CD8-positive, alpha-beta memory T cell (primary cell): ENCODE results near the gene SLC51B. TPM values are rescaled to one million over a fixed set of nuclear protein-coding genes. Genes with fewer than 3 reads are reported as not detected.
"Not testable (repeated sequence)": the region's sequence is repeated elsewhere in the genome, so short reads cannot be mapped to it uniquely, and the experiment has no call there.

Experiments used
- CTCF ChIA-PET: fragments of 350-600 bp; sonication (Branson Sonifier 250); formaldehyde crosslinking; loops from one replicate; lab custom pipeline; 2021; ENCODE audit warnings: antibody characterized with exemption; lab: Charles Lee
- POLR2A ChIA-PET: fragments of 350-600 bp; sonication (Branson Sonifier 250); formaldehyde crosslinking; loops from one replicate; lab custom pipeline; 2021; ENCODE audit warnings: antibody characterized with exemption; lab: Charles Lee
- DNase-seq, 5 donors: peaks; one replicate each; pipeline versions ENCODE4 v3.0.0 to v3.0.0-alpha.2; 2020 to 2022; ENCODE audit warnings: mixed read lengths in 1 of 5
- H3K27ac ChIP-seq: one replicate; pipeline ENCODE4 v1.7.0; 2013; ENCODE audit warnings: low read depth, mild to moderate bottlenecking, low read length, moderate library complexity
- H3K27me3 ChIP-seq: 2 replicates; pipeline ENCODE4 v1.7.0; 2013; ENCODE audit warnings: low read length, mild to moderate bottlenecking; ENCODE audit not compliant: insufficient read depth, poor library complexity, severe bottlenecking
- H3K36me3 ChIP-seq: 2 replicates; pipeline ENCODE4 v1.7.0; 2013; ENCODE audit warnings: mild to moderate bottlenecking, low read length, moderate library complexity; ENCODE audit not compliant: insufficient read depth
- H3K4me1 ChIP-seq: 2 replicates; pipeline ENCODE4 v1.7.0; 2013; ENCODE audit warnings: mild to moderate bottlenecking, low read length, moderate library complexity; ENCODE audit not compliant: insufficient read depth
- H3K4me3 ChIP-seq: 2 replicates; pipeline ENCODE4 v1.7.0; 2013; ENCODE audit warnings: mild to moderate bottlenecking, low read length
- H3K9me3 ChIP-seq: 2 replicates; pipeline ENCODE4 v1.7.0; 2013; ENCODE audit warnings: mild to moderate bottlenecking, low read length
- H3K27ac Mint-ChIP-seq, 8 donors: one replicate each; pipeline ENCODE4 v1.8.0; 2020 to 2021; ENCODE audit warnings: mixed read lengths in 8 of 8, mild to moderate bottlenecking in 6 of 8, inconsistent platforms in 3 of 8, moderate library complexity in 3 of 8
- H3K27me3 Mint-ChIP-seq, 2 donors: one replicate each; pipeline ENCODE4 v1.8.0; 2020 to 2021; ENCODE audit warnings: mixed read lengths in 2 of 2, mild to moderate bottlenecking in 1 of 2, moderate library complexity in 1 of 2
- H3K36me3 Mint-ChIP-seq, 3 donors: one replicate each; pipeline ENCODE4 v1.8.0; 2020 to 2021; ENCODE audit warnings: mixed read lengths in 3 of 3, inconsistent platforms in 1 of 3, mild to moderate bottlenecking in 1 of 3
- H3K4me1 Mint-ChIP-seq, 3 donors: one replicate each; pipeline ENCODE4 v1.8.0; 2020 to 2021; ENCODE audit warnings: mixed read lengths in 3 of 3, inconsistent platforms in 1 of 3, mild to moderate bottlenecking in 1 of 3
- H3K4me3 Mint-ChIP-seq, 7 donors: one replicate each; pipeline ENCODE4 v1.8.0; 2020 to 2021; ENCODE audit warnings: mixed read lengths in 7 of 7, mild to moderate bottlenecking in 6 of 7, moderate library complexity in 4 of 7, inconsistent platforms in 2 of 7
- H3K9me3 Mint-ChIP-seq, 5 donors: one replicate each; pipeline ENCODE4 v1.8.0; 2020 to 2022; ENCODE audit warnings: mixed read lengths in 5 of 5, mild to moderate bottlenecking in 3 of 5, moderate library complexity in 2 of 5, inconsistent platforms in 1 of 5
- polyA plus RNA-seq: library from polyadenylated mRNA; unstranded; fragments of 300-500 nt; fragmentation: Illumina TruSeq; gene quantifications from one replicate; pipeline ENCODE4 v1.2.3, GENCODE V29; 2021
- total RNA-seq, 2 experiments: library from RNA; stranded (reverse); gene quantifications; one replicate each; pipeline ENCODE4 v1.2.3, GENCODE V29; 2021

SLC51B gene
- total and polyA plus RNA-seq, 3 experiments from 2014 or later, result not detected

GRCh38 chr15:65068403-65068788, 23.2 kb downstream of the SLC51B start:
- Histone ChIP-seq H3K9me3 (no peaks in the 10 kb centered on the region), H3K36me3 (no peaks in the 10 kb centered on the region), H3K27me3 (peaks cover 13% of the 10 kb centered on the region), H3K4me1 (no peaks in the 10 kb centered on the region), H3K4me3 (no peak overlapping the region), H3K27ac (no peak overlapping the region)
- ChIA-PET CTCF (no interaction called here), POLR2A (no interaction called here)
- peaks cover 0 to 12% (median 9%) of the 10 kb centered on the region in 3 donors for H3K4me1 Mint-ChIP-seq
- H3K36me3 Mint-ChIP-seq, result no peaks in the 10 kb centered on the region
- peaks cover 23 to 41% of the 10 kb centered on the region in 2 donors for H3K27me3 Mint-ChIP-seq
- DNase-seq, result no peak
- no peak overlapping the region for H3K27ac Mint-ChIP-seq
- H3K4me3 Mint-ChIP-seq, result peak overlapping the region in 4 of 7 donors; percentile 10 to 57 (median 49)
- H3K9me3 Mint-ChIP-seq, result no peaks in the 10 kb centered on the region

GRCh38 chr15:65069179-65069578, 24.0 kb downstream of the SLC51B start:
- ChIA-PET POLR2A (no interaction called here), CTCF (interaction anchor here (1.2 kb wide), 1 partner anchor 12 kb away, joined by 4 read pairs; no protein-coding TSS in a partner anchor)
- DNase-seq, result no peak
- Mint-ChIP-seq H3K36me3 (no peaks in the 10 kb centered on the region), H3K27ac (no peak overlapping the region), H3K9me3 (no peaks in the 10 kb centered on the region), H3K4me3 (no peak overlapping the region), H3K4me1 (peaks cover 0 to 12% (median 9%) of the 10 kb centered on the region in 3 donors), H3K27me3 (peaks cover 23 to 33% of the 10 kb centered on the region in 2 donors)
- Histone ChIP-seq H3K27ac (no peak overlapping the region), H3K36me3 (no peaks in the 10 kb centered on the region), H3K4me1 (no peaks in the 10 kb centered on the region), H3K27me3 (peaks cover 13% of the 10 kb centered on the region), H3K4me3 (no peak overlapping the region), H3K9me3 (no peaks in the 10 kb centered on the region)

GRCh38 chr15:65069779-65070546, 24.8 kb downstream of the SLC51B start:
- no peak overlapping the region for H3K4me3 Mint-ChIP-seq
- Histone ChIP-seq H3K4me3 (no peak overlapping the region), H3K4me1 (no peaks in the 10 kb centered on the region), H3K27ac (no peak overlapping the region), H3K9me3 (no peaks in the 10 kb centered on the region), H3K27me3 (peaks cover 13% of the 10 kb centered on the region), H3K36me3 (no peaks in the 10 kb centered on the region)
- H3K27me3 Mint-ChIP-seq, result peaks cover 23 to 33% of the 10 kb centered on the region in 2 donors
- peak overlapping the region in 1 of 8 donors; percentile 22 for H3K27ac Mint-ChIP-seq
- CTCF ChIA-PET, result interaction anchor here (1.2 kb wide), 1 partner anchor 12 kb away, joined by 4 read pairs; no protein-coding TSS in a partner anchor
- H3K4me1 Mint-ChIP-seq, result peaks cover 0 to 12% (median 9%) of the 10 kb centered on the region in 3 donors
- DNase-seq, result no peak
- POLR2A ChIA-PET, result no interaction called here
- no peaks in the 10 kb centered on the region for H3K36me3 Mint-ChIP-seq
- no peaks in the 10 kb centered on the region for H3K9me3 Mint-ChIP-seq

- Histone ChIP-seq H3K4me3 (no peak overlapping the region), H3K27me3 (peaks cover 11% of the 10 kb centered on the region), H3K9me3 (no peaks in the 10 kb centered on the region), H3K36me3 (no peaks in the 10 kb centered on the region), H3K27ac (no peak overlapping the region), H3K4me1 (no peaks in the 10 kb centered on the region)
- Mint-ChIP-seq H3K36me3 (peaks cover 0 to 3% (median 0%) of the 10 kb centered on the region in 3 donors), H3K4me1 (peaks cover 4 to 12% (median 9%) of the 10 kb centered on the region in 3 donors), H3K27me3 (peaks cover 16 to 27% of the 10 kb centered on the region in 2 donors), H3K27ac (no peak overlapping the region), H3K4me3 (no peak overlapping the region), H3K9me3 (no peaks in the 10 kb centered on the region)
- no peak for DNase-seq
- ChIA-PET POLR2A (no interaction called here), CTCF (no interaction called here)
Observed at GRCh38 chr15:65071381-65071811, 26.2 kb downstream of the SLC51B start.

- Histone ChIP-seq H3K27ac (no peak overlapping the region), H3K4me3 (no peak overlapping the region), H3K36me3 (no peaks in the 10 kb centered on the region), H3K27me3 (peaks cover 6% of the 10 kb centered on the region), H3K9me3 (no peaks in the 10 kb centered on the region), H3K4me1 (no peaks in the 10 kb centered on the region)
- DNase-seq, result no peak
- no peaks in the 10 kb centered on the region for H3K9me3 Mint-ChIP-seq
- peaks cover 0 to 5% (median 0%) of the 10 kb centered on the region in 3 donors for H3K36me3 Mint-ChIP-seq
- H3K27me3 Mint-ChIP-seq, result peaks cover 17 to 24% of the 10 kb centered on the region in 2 donors
- ChIA-PET CTCF (no interaction called here), POLR2A (no interaction called here)
- H3K27ac Mint-ChIP-seq, result peak overlapping the region in 1 of 8 donors; percentile 14
- H3K4me1 Mint-ChIP-seq, result peaks cover 5 to 12% (median 9%) of the 10 kb centered on the region in 3 donors
- H3K4me3 Mint-ChIP-seq, result no peak overlapping the region
Observed at GRCh38 chr15:65072027-65072426, 26.8 kb downstream of the SLC51B start.

- H3K4me3 Mint-ChIP-seq, result no peak overlapping the region
- Histone ChIP-seq H3K4me3 (no peak overlapping the region), H3K36me3 (no peaks in the 10 kb centered on the region), H3K27me3 (peaks cover under 1% of the 10 kb centered on the region), H3K4me1 (no peaks in the 10 kb centered on the region), H3K9me3 (no peaks in the 10 kb centered on the region), H3K27ac (no peak overlapping the region)
- POLR2A ChIA-PET, result no interaction called here
- CTCF ChIA-PET, result no interaction called here
- H3K9me3 Mint-ChIP-seq, result no peaks in the 10 kb centered on the region
- H3K4me1 Mint-ChIP-seq, result peaks cover 5 to 7% (median 6%) of the 10 kb centered on the region in 3 donors
- H3K36me3 Mint-ChIP-seq, result peaks cover 0 to 5% (median 0%) of the 10 kb centered on the region in 3 donors
- H3K27me3 Mint-ChIP-seq, result peaks cover 13 to 20% of the 10 kb centered on the region in 2 donors
- H3K27ac Mint-ChIP-seq, result no peak overlapping the region
- DNase-seq, result no peak
Observed at GRCh38 chr15:65072617-65073016, 27.4 kb downstream of the SLC51B start.

- H3K4me1 Mint-ChIP-seq, CTCF ChIA-PET, POLR2A ChIA-PET, H3K36me3 Mint-ChIP-seq, H3K27me3 ChIP-seq, H3K9me3 Mint-ChIP-seq, H3K9me3 ChIP-seq, H3K4me3 ChIP-seq, H3K4me3 Mint-ChIP-seq, H3K27ac ChIP-seq, DNase-seq, H3K36me3 ChIP-seq, H3K27ac Mint-ChIP-seq, H3K4me1 ChIP-seq: not testable (repeated sequence)
- peaks cover 19 to 29% of the 10 kb centered on the region in 2 donors for H3K27me3 Mint-ChIP-seq
Observed at GRCh38 chr15:65074946-65075345, 29.8 kb downstream of the SLC51B start.

- POLR2A ChIA-PET, result not testable (repeated sequence)
Observed at GRCh38 chr15:65075607-65076395, 30.6 kb downstream of the SLC51B start.

More at GRCh38 chr15:65075607-65076395, 30.6 kb downstream of the SLC51B start:
- not testable (repeated sequence) for H3K9me3 Mint-ChIP-seq, H3K4me3 Mint-ChIP-seq, H3K27ac ChIP-seq, DNase-seq, H3K4me3 ChIP-seq, H3K36me3 ChIP-seq, H3K4me1 ChIP-seq, H3K36me3 Mint-ChIP-seq, H3K27ac Mint-ChIP-seq, H3K4me1 Mint-ChIP-seq, H3K27me3 ChIP-seq, H3K9me3 ChIP-seq
- H3K27me3 Mint-ChIP-seq, result peaks cover 20 to 34% of the 10 kb centered on the region in 2 donors
- CTCF ChIA-PET, result interaction anchor here (2.7 to 3.0 kb wide), 2 partner anchors 42 to 348 kb away, joined by 9 read pairs; no protein-coding TSS in a partner anchor
